DOHH2 (cell line): ENCODE data around the gene SEC61A1.

Experiments
- CTCF ChIP-seq: fragments of 200-600 bp; sonication (generic); IDR thresholded peaks from one replicate; pipeline ENCODE4 v1.5.1; 2014; ENCODE audit warnings: antibody characterized with exemption, mild to moderate bottlenecking, low read depth, low read length; ENCODE audit not compliant: poor library complexity, severe bottlenecking
- EZH2phosphoT487 ChIP-seq: fragments of 200-600 bp; sonication (generic); IDR thresholded peaks from 2 replicates; pipeline ENCODE4 v1.6.1; 2017; ENCODE audit warnings: borderline replicate concordance, mild to moderate bottlenecking, antibody characterized with exemption, low read length, moderate library complexity, mixed read lengths

DNA sequence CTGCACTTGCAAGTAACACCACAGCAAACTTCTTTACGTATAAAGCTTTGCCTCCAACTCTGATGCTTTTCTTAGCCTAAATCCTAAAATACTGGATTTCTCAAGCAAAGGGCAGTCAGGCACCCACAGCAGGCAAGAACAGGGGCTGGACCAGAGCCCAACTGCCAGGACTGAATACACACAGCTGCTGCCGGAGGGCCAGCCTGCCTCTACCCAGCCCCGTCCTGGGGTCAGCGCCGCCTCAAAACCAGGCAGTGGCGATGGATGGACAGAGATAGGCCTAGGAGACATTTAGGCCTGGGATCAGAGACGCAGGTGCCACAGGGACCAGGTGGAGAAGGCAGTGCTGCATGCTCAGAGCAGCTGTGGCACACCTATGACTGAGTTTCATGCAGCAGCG lies 47.6 kb upstream of the SEC61A1 start:
- TF ChIP-seq EZH2phosphoT487: no peak
- TF ChIP-seq CTCF: no peak
